Pancreas (tissue), 10 donors: ENCODE measurements around the gene IL21R. TPM values are rescaled to one million over a fixed set of nuclear protein-coding genes. Genes with fewer than 3 reads are reported as not detected.
A peak's percentile ranks its signal among the peaks of the same experiment; 100 is the strongest.

ENCODE experiments used
- ATAC-seq, 4 donors: fragments of 200-7000 bp; cut with Tn5 transposase; one replicate each; pipeline versions ENCODE4 v1.8.0 to v1.9.1; 2020; ENCODE audit warnings: mild to moderate bottlenecking in 4 of 4, moderate library complexity in 4 of 4
- DNase-seq, 6 donors: peaks; one replicate each; pipeline ENCODE4 v3.0.0-alpha.2; 2020
- FAIRE-seq: peaks from 2 replicates; lab custom pipeline; 2012; peaks lifted over from hg19 to GRCh38; lab: Jason Lieb, UNC
- H3K27ac ChIP-seq, 4 donors: fragments of 200-600 bp; sonication (generic); 1 replicate in 3 of 4; 2 replicates in 1 of 4; pipeline versions ENCODE4 v1.5.0 to v1.8.0; 2020
- H3K27me3 ChIP-seq, 4 donors: fragments of 200-600 bp; one replicate each; pipeline ENCODE4 v1.8.0; 2021
- H3K36me3 ChIP-seq, 3 donors: fragments of 200-600 bp; sonication (generic) in 1 of 3; one replicate each; pipeline versions ENCODE4 v1.5.0 to v1.8.0; 2020 to 2021
- H3K4me1 ChIP-seq, 3 donors: fragments of 200-600 bp; one replicate each; pipeline ENCODE4 v1.8.0; 2021
- H3K4me3 ChIP-seq, 4 donors: fragments of 200-600 bp; sonication (generic) in 2 of 4; one replicate each; pipeline versions ENCODE4 v1.5.0 to v1.8.0; 2020 to 2021
- H3K9me3 ChIP-seq, 4 donors: fragments of 200-600 bp; one replicate each; pipeline ENCODE4 v1.8.0; 2021
- WGBS, 2 donors: extraction: QIAGEN DNeasy Blood & Tissue Kit; methylation state at CpG; one replicate each; pipeline ENCODE4 v1.1.7; 2013; 5-methylcytosine and 5-hydroxymethylcytosine counted together
- intact Hi-C, 3 donors: fragments of 100-400 bp; cut with DNase I; formaldehyde crosslinking; loops; one replicate each; pipeline versions ENCODE4 v1.11.1 to v1.14.2; 2022
- polyA plus RNA-seq, 2 donors: library from polyadenylated mRNA; stranded (reverse); fragments of 200-250 nt; gene quantifications; one replicate each; pipeline ENCODE4 v1.2.3, GENCODE V29; 2013
- total RNA-seq, 6 donors: library from RNA; stranded (reverse); fragmentation: NEBNext Ultra II Directional in 4 of 6; extraction: Animal tissue kit (Norgen Biotek cat#: 25700) in 4 of 6; gene quantifications; one replicate each; pipeline versions ENCODE4 v1.2.1 to v1.2.4, GENCODE V29; 2021 to 2023
- TF ChIP-seq, protein P1 (sequence below), 4 donors: fragments of 200-600 bp; sonication (generic) in 3 of 4; IDR thresholded peaks; one replicate each; pipeline versions ENCODE4 v1.5.0 to v1.8.0; 2021; ENCODE audit warnings: antibody characterized with exemption in 4 of 4
- donor health status: healthy with polysubstance abuse.
- donor health status: DM: no; HTN: no; CAD: no; lungs with moderate emphysema.
- donor health status: DM: no; HTN: no; CAD: no.
- donor health status: control.
- donor health status: control.
- donor health status: Bipolar disorder and iron deficiency.
- donor health status: DM: yes; HTN: yes; CAD: no.
- donor health status: DM: no; HTN: no; CAD: no.
- donor health status: DM: no; HTN: no; CAD: no.
- donor health status: DM: yes; HTN: yes; CAD: no.

Gene IL21R
- total and polyA plus RNA-seq, 8 donors = 0.08 to 0.79 (median 0.31) TPM; not detected in 2

- no peaks in the 10 kb centered on the region for H3K4me1 ChIP-seq
- H3K36me3 ChIP-seq = no peaks in the 10 kb centered on the region
- WGBS, 2 donors = 83 to 89% methylated on average over 6 of the region's 6 CpGs
- ATAC-seq = no peak
- H3K27me3 ChIP-seq = no peaks in the 10 kb centered on the region
- FAIRE-seq = no peak
- TF ChIP-seq, protein P1, sequence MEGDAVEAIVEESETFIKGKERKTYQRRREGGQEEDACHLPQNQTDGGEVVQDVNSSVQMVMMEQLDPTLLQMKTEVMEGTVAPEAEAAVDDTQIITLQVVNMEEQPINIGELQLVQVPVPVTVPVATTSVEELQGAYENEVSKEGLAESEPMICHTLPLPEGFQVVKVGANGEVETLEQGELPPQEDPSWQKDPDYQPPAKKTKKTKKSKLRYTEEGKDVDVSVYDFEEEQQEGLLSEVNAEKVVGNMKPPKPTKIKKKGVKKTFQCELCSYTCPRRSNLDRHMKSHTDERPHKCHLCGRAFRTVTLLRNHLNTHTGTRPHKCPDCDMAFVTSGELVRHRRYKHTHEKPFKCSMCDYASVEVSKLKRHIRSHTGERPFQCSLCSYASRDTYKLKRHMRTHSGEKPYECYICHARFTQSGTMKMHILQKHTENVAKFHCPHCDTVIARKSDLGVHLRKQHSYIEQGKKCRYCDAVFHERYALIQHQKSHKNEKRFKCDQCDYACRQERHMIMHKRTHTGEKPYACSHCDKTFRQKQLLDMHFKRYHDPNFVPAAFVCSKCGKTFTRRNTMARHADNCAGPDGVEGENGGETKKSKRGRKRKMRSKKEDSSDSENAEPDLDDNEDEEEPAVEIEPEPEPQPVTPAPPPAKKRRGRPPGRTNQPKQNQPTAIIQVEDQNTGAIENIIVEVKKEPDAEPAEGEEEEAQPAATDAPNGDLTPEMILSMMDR (IDR thresholded peaks at IDR 0.05) = no peak
- H3K4me3 ChIP-seq = no peak overlapping the region
- no peak overlapping the region for H3K27ac ChIP-seq
- intact Hi-C loops = no loop called here
- peak in 1 of 6 donors; percentile 11 for DNase-seq
- no peaks in the 10 kb centered on the region for H3K9me3 ChIP-seq
Observed at GRCh38 chr16:27437946-27438345, 36.0 kb downstream of the IL21R start.

DNA sequence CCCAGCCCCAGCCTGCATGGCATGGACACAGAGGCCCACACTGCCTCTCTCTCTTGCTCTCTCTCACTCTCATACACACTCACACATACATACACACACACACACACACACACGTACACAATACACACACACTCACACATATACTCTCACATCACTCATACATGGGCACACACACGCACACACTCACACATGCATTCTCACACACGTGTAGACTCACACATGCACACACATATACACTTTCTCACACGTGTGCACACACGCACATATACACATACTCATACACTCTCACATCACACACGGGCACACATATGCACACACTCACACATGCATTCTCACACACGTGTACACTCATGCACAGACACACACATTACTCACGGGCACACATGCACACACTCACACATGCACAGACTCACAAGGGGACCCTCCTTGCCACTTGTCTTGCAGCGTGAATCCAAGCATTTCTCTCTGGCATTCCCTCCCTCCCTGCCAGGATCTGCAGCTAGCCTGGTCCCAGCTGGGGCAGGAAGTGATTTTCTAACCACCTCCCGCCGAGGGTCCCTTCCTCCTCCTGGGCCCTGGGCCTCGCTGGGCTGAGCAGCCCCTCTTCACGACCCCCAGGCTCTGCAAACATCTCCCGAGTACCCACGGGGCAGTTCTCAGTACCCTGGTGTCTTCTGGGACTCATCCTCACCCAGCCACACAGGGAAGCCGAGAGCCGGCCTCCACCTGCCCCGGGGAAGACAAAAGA is 37.5 kb downstream of the IL21R start:
- Histone ChIP-seq H3K27ac (no peak overlapping the region), H3K4me1 (no peaks in the 10 kb centered on the region), H3K36me3 (no peaks in the 10 kb centered on the region), H3K27me3 (no peaks in the 10 kb centered on the region), H3K4me3 (no peak overlapping the region), H3K9me3 (no peaks in the 10 kb centered on the region)
- FAIRE-seq = no peak
- TF ChIP-seq, protein P1 (IDR thresholded peaks at IDR 0.05) = no peak
- 56 to 66% methylated on average over 18 of the region's 18 CpGs for WGBS, 2 donors
- intact Hi-C loops = no loop called here
- ATAC-seq = no peak
- DNase-seq = peak in 1 of 6 donors; percentile 30

GRCh38 chr16:27441276-27441675 is 39.3 kb downstream of the IL21R start:
- no peak overlapping the region for H3K4me3 ChIP-seq
- no peak for FAIRE-seq
- H3K27me3 ChIP-seq = no peaks in the 10 kb centered on the region
- no peaks in the 10 kb centered on the region for H3K36me3 ChIP-seq
- TF ChIP-seq, protein P1 (IDR thresholded peaks at IDR 0.05) = no peak
- H3K27ac ChIP-seq = no peak overlapping the region
- no peaks in the 10 kb centered on the region for H3K9me3 ChIP-seq
- DNase-seq = peak in 1 of 6 donors; percentile 10
- 58 to 71% methylated on average over 5 of the region's 5 CpGs for WGBS, 2 donors
- no peak for ATAC-seq
- H3K4me1 ChIP-seq = no peaks in the 10 kb centered on the region
- intact Hi-C loops = no loop called here

GRCh38 chr16:27441998-27442397 is 40.0 kb downstream of the IL21R start:
- Histone ChIP-seq H3K27ac (no peak overlapping the region), H3K4me3 (no peak overlapping the region), H3K9me3 (no peaks in the 10 kb centered on the region), H3K36me3 (no peaks in the 10 kb centered on the region), H3K4me1 (no peaks in the 10 kb centered on the region), H3K27me3 (no peaks in the 10 kb centered on the region)
- ATAC-seq = no peak
- intact Hi-C loops = no loop called here
- TF ChIP-seq, protein P1 (IDR thresholded peaks at IDR 0.05) = no peak
- WGBS, 2 donors = 73 to 89% methylated on average over 8 of the region's 8 CpGs
- FAIRE-seq = no peak
- peak in 1 of 6 donors; percentile 15 for DNase-seq

DNA sequence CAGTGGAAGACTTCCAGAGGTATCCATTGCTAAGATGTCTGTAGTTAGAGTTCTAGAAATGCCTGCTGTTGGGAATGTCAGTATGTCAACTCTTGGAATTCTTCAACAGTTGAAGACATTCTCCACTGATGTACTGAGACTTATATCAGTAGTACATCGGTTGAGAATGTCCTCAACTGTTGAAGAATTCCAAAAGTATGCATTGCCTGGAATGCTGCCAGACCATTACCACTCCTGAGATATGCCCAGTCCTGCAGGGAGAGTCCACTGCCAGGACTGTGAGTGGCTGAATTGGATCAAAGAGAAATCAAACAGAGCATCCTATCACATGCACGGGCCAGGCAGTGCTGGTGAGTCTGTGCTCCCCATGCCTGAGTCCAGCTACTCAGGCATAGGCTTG is 42.0 kb downstream of the IL21R start:
- H3K4me3 ChIP-seq = no peak overlapping the region
- FAIRE-seq (no peak), ATAC-seq (no peak), DNase-seq (no peak)
- H3K27me3 ChIP-seq = no peaks in the 10 kb centered on the region
- no peaks in the 10 kb centered on the region for H3K9me3 ChIP-seq
- intact Hi-C loops = no loop called here
- no peaks in the 10 kb centered on the region for H3K4me1 ChIP-seq
- no peaks in the 10 kb centered on the region for H3K36me3 ChIP-seq
- TF ChIP-seq, protein P1 (IDR thresholded peaks at IDR 0.05) = no peak
- 39 to 51% methylated on average over 2 of the region's 2 CpGs for WGBS, 2 donors
- no peak overlapping the region for H3K27ac ChIP-seq
